Germinal center (tissue), 1 donor: ENCODE measurements around the gene IFT81.
"Not testable (repeated sequence)": the region's sequence is repeated elsewhere in the genome, so short reads cannot be mapped to it uniquely, and the experiment has no call there.

Source experiments
- DNase-seq: peaks from one replicate; pipeline ENCODE4 v3.0.0; 2012; ENCODE audit warnings: mixed read lengths, low spot score

Gene IFT81

GRCh38 chr12:110246636-110247339 is 122.6 kb downstream of the IFT81 start:
- no peak for DNase-seq

- no peak for DNase-seq
Measured at GRCh38 chr12:110247340-110248095, 123.4 kb downstream of the IFT81 start.

- DNase-seq: no peak
Measured at GRCh38 chr12:110248096-110248447, 123.9 kb downstream of the IFT81 start.

GRCh38 chr12:110249105-110249504 is 124.9 kb downstream of the IFT81 start:
- no peak for DNase-seq

GRCh38 chr12:110249716-110250225 is 125.6 kb downstream of the IFT81 start:
- no peak for DNase-seq

- no peak for DNase-seq
Measured at GRCh38 chr12:110251381-110251780, 127.2 kb downstream of the IFT81 start.

- DNase-seq: no peak
Measured at GRCh38 chr12:110252716-110253115, 128.6 kb downstream of the IFT81 start.

GRCh38 chr12:110253176-110253575 is 129.0 kb downstream of the IFT81 start:
- DNase-seq: no peak

- DNase-seq: no peak
Measured at GRCh38 chr12:110254971-110255540, 130.9 kb downstream of the IFT81 start.

- not testable (repeated sequence) for DNase-seq
Measured at GRCh38 chr12:110255890-110256456, 131.8 kb downstream of the IFT81 start.

- DNase-seq: no peak
Measured at GRCh38 chr12:110256780-110257431, 132.7 kb downstream of the IFT81 start.

GRCh38 chr12:110258466-110258865 is 134.3 kb downstream of the IFT81 start:
- no peak for DNase-seq

- no peak for DNase-seq
Measured at GRCh38 chr12:110262442-110263388, 138.6 kb downstream of the IFT81 start.

- DNase-seq: no peak
Measured at GRCh38 chr12:110266381-110266960, 142.3 kb downstream of the IFT81 start.

GRCh38 chr12:110266980-110267620 is 142.9 kb downstream of the IFT81 start:
- DNase-seq: no peak
